Neural cell (in vitro differentiated cells): Measurements from ENCODE around the gene ABO.
"Not testable (repeated sequence)": the region's sequence is repeated elsewhere in the genome, so short reads cannot be mapped to it uniquely, and the experiment has no call there.

Source experiments
- EP300 ChIP-seq: fragments of 450-650 bp; conservative IDR thresholded peaks from 2 replicates; pipeline ENCODE4 v1.6.1; 2014; ENCODE audit warnings: antibody characterized with exemption, mild to moderate bottlenecking, moderate library complexity; ENCODE audit not compliant: poor library complexity, severe bottlenecking
- MXI1 ChIP-seq: fragments of 450-650 bp; conservative IDR thresholded peaks from 2 replicates; pipeline ENCODE4 v1.6.1; 2014; ENCODE audit warnings: antibody characterized with exemption, mild to moderate bottlenecking; ENCODE audit not compliant: poor library complexity, severe bottlenecking
- RAD21 ChIP-seq: fragments of 450-650 bp; conservative IDR thresholded peaks from 2 replicates; pipeline ENCODE4 v1.6.1; 2014; ENCODE audit warnings: antibody characterized with exemption, mild to moderate bottlenecking, moderate library complexity
- TF ChIP-seq, protein P1 (sequence below): fragments of 450-650 bp; IDR thresholded peaks from 2 replicates; pipeline ENCODE4 v1.5.1; 2014; ENCODE audit warnings: antibody characterized with exemption, mild to moderate bottlenecking, moderate library complexity; ENCODE audit not compliant: poor library complexity, severe bottlenecking

DNA sequence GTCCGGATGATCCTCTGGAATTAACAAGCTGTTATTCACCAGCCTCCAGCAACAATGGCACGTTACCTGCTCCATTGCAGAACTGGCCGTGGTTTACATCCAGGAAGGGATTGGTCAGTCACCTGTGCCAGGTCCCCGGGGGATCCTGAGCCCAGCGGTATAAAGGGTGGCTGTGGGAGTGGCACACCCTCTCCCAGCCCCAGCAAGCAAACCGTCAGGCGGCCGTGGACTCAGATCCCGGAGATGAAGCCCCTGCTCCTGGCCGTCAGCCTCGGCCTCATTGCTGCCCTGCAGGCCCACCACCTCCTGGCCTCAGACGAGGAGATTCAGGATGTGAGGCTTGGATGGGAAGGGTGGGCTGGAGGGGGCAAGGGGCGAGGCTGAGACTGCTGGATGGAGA is 42.5 kb upstream of the ABO start:
- TF ChIP-seq EP300, MXI1, RAD21: not testable (repeated sequence)
- TF ChIP-seq, protein P1, sequence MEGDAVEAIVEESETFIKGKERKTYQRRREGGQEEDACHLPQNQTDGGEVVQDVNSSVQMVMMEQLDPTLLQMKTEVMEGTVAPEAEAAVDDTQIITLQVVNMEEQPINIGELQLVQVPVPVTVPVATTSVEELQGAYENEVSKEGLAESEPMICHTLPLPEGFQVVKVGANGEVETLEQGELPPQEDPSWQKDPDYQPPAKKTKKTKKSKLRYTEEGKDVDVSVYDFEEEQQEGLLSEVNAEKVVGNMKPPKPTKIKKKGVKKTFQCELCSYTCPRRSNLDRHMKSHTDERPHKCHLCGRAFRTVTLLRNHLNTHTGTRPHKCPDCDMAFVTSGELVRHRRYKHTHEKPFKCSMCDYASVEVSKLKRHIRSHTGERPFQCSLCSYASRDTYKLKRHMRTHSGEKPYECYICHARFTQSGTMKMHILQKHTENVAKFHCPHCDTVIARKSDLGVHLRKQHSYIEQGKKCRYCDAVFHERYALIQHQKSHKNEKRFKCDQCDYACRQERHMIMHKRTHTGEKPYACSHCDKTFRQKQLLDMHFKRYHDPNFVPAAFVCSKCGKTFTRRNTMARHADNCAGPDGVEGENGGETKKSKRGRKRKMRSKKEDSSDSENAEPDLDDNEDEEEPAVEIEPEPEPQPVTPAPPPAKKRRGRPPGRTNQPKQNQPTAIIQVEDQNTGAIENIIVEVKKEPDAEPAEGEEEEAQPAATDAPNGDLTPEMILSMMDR, result not testable (repeated sequence)
